ENCODE data around the gene BBX.

Gene BBX

GRCh38 chr3:107596639-107597038 is 73.9 kb downstream of the BBX start:
- TF ChIP-seq CTCF (conservative IDR thresholded peaks at IDR 0.05; ENCODE audit: low read depth, low read length) = no peak
- no peak overlapping the region for H3K4me3 ChIP-seq (ENCODE audit: low read length)
- DNase-seq (ENCODE audit: low read depth) = no peak

DNA sequence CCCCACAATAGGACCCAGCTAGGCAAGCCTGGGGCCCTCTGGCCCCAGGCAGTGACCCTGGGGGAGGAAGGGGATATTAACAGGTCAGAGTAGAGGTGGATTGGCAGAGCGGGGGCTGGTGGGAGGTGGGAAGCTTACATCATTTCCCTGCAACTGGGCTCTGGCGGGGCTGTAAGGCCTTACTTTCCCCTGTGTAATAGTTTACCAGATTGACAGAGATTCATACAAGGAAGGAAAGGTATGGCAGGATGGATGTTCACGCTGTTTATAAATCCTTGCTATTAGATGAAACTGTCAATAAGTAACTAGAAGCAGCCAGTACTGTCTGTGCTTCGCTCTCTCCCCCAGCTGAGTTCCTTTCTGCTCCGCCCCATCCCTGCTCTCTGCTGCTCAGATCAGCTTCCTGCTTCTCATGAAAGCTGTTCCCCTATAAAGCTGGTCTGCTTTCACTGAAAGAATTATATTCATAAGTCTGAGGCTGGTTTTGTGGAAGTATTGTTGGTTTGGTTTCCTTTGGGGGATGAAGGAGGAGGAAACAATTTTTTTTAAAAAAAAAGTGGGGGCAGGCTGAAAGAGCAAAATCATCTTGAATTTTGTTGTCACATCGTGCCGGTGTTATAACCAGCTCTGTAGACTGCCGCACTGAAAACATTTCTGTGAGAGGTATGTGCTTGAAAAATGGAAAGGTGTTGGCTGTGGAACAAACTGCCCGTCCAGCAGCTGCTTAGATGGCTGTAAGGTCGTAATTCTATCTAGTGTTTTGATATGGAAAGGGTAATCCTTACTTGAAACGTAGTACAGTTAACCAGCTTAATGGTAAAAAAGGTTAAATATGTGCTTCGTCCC is 76.4 kb downstream of the BBX start:
- DNase-seq (ENCODE audit: low read depth) = no peak
- no peak for TF ChIP-seq CTCF (conservative IDR thresholded peaks at IDR 0.05; ENCODE audit: low read depth, low read length)
- H3K4me3 ChIP-seq (ENCODE audit: low read length) = peak overlapping the region; percentile 41

DNA sequence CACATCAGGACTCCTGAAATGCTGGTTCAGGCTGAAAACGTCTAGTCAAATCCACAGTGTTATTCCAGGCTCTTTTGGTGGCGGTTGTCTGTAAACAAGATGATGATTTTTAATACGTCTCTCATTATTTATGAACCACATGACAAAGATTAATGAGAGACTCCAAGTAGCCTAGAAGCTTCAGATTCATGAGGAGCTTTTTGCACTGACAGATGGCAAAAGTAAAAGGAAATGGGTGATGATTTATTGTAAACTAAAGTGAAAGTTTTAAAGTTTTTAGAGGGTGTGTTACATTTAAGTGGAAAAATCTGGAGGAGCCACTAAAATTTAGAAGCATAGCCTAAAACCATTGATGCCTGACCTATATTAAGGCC is 77.0 kb downstream of the BBX start:
- H3K4me3 ChIP-seq (ENCODE audit: low read length) = peak overlapping the region; percentile 41
- no peak for DNase-seq (ENCODE audit: low read depth)
- no peak for TF ChIP-seq CTCF (conservative IDR thresholded peaks at IDR 0.05; ENCODE audit: low read depth, low read length)

DNA sequence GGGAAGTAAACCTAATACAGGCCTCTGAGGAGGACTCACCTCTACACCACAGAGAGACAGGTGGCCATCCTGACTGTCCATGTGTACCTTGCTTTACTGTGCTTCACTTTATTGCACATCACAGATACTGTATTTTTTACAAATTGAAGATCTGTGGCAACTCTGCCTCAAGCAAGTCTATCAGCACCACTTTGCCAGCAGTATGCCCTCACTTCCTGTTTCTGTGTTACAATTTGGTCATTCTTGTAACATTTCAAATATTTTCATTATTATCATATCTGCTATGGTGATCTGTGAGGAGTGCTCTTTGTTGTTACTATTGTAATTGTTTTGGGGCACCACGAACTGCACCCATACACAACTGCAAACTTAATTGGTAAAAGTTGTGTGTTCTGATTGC is 78.0 kb downstream of the BBX start:
- no peak for DNase-seq (ENCODE audit: low read depth)
- no peak overlapping the region for H3K4me3 ChIP-seq (ENCODE audit: low read length)
- TF ChIP-seq CTCF (conservative IDR thresholded peaks at IDR 0.05; ENCODE audit: low read depth, low read length) = no peak

- DNase-seq (ENCODE audit: low read depth) = no peak
- no peak overlapping the region for H3K4me3 ChIP-seq (ENCODE audit: low read length)
- TF ChIP-seq CTCF (conservative IDR thresholded peaks at IDR 0.05; ENCODE audit: low read depth, low read length) = no peak
Measured at GRCh38 chr3:107604057-107604822, 81.5 kb downstream of the BBX start.

DNA sequence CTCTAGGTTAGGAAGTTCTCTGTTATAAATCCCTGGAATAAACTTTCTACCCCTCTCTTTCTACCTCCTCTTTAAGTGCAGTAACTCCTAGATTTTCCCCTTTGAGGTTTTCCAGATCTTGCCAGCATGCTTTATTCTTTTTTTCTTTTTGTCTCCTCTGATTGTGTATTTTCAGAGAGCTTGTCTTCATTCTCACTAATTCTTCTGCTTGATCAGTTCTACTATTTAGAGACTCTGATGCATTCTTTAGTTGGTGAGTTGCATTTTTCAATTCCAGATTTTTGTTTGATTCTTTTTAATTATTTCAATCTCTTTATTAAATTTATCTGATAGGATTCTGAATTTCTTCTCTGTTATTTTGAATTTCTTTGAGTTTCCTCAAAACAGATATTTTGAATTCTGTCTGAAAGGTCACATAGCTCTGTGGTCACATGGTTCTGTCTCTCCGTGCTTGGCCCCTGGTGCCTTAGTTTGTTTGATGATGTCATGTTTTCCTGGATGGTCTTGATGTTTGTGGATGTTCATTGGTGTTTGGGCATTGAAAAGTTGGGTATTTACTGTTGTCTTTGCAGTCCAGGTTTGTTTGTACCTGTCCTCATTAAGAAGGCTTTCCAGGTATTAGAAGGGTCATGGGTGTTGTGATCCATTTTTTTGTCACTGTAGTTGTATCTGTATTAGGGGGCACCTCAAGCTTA is 89.2 kb downstream of the BBX start:
- H3K4me3 ChIP-seq (ENCODE audit: low read length) = no peak overlapping the region
- no peak for DNase-seq (ENCODE audit: low read depth)
- TF ChIP-seq CTCF (conservative IDR thresholded peaks at IDR 0.05; ENCODE audit: low read depth, low read length) = no peak
